GM19193 (cell line): Measurements from ENCODE around the gene FLAD1.

Source experiments
- POLR2A ChIP-seq: IDR thresholded peaks from 4 replicates; pipeline ENCODE4 v1.6.1; 2011; ENCODE audit not compliant: insufficient read depth, insufficient read length; ENCODE audit errors: extremely low read depth

Gene FLAD1

DNA sequence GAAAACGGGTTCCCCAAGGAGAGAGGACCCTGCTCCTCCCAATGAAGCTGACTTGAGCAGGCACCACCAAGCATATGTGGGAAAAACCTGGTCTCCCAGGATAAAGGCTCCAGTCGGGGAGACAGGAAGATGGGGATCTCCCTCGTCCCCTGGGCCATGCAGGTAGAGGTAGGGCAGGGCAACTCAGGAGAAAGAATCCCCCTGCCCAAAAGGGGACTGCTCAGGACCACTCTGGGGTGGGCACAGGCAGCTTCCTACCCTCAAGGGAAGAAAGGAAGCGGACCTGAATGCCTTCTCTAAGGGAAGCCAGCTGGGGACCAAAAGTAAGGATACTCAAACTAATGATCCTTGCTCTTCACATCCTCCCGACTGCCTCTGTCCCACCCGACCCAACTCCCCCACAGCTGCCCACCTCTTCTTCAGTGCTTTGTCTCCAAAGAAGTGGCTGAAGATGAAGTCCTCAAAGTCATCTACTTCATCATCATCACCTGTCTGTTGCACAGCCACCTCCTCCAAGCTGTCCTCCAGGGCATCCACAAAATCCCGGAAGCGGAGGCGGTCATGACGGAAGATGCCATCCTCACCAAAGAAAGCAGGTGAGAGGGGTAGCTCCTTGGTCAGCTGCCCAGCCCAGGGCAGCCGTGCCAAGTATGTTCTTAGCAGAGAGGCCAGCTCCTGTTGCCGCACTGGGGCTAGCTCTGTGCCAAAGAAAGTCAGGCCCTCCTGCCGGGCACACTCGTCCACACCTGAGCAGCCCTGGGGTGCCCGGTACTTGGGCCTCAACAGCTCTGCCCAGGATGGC lies 37.8 kb upstream of the FLAD1 start:
- TF ChIP-seq POLR2A: no peak

- no peak for TF ChIP-seq POLR2A
These were observed 36.9 kb upstream of the FLAD1 start for GRCh38 chr1:154945962-154946850.

- no peak for TF ChIP-seq POLR2A
These were observed 35.1 kb upstream of the FLAD1 start for GRCh38 chr1:154948079-154948478.

GRCh38 chr1:154951901-154952657 lies 31.1 kb upstream of the FLAD1 start:
- no peak for TF ChIP-seq POLR2A

- no peak for TF ChIP-seq POLR2A
These were observed 30.5 kb upstream of the FLAD1 start for GRCh38 chr1:154952664-154953063.

- no peak for TF ChIP-seq POLR2A
These were observed 29.5 kb upstream of the FLAD1 start for GRCh38 chr1:154953611-154954038.

DNA sequence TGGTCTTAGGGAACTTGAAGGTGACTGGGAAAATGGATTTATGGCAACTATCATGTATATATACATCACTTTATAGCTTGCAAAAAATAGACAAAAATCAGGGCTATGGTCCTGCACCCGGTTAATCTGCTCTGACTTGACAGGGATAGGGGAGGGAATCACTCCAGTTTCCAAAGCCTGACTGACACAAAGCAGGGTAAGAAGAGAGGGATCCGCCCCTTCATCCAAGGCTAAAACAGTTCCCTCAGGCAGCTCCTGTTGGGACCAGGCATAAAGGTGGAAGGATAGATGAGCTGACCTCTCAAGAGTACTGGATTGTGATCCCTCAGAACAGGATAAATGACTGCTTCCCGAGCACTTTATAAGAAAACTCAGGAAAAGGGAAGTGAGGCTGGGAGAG lies 28.6 kb upstream of the FLAD1 start:
- no peak for TF ChIP-seq POLR2A

- peak; percentile 42 for TF ChIP-seq POLR2A
These were observed 28.0 kb upstream of the FLAD1 start for GRCh38 chr1:154955039-154955717.

DNA sequence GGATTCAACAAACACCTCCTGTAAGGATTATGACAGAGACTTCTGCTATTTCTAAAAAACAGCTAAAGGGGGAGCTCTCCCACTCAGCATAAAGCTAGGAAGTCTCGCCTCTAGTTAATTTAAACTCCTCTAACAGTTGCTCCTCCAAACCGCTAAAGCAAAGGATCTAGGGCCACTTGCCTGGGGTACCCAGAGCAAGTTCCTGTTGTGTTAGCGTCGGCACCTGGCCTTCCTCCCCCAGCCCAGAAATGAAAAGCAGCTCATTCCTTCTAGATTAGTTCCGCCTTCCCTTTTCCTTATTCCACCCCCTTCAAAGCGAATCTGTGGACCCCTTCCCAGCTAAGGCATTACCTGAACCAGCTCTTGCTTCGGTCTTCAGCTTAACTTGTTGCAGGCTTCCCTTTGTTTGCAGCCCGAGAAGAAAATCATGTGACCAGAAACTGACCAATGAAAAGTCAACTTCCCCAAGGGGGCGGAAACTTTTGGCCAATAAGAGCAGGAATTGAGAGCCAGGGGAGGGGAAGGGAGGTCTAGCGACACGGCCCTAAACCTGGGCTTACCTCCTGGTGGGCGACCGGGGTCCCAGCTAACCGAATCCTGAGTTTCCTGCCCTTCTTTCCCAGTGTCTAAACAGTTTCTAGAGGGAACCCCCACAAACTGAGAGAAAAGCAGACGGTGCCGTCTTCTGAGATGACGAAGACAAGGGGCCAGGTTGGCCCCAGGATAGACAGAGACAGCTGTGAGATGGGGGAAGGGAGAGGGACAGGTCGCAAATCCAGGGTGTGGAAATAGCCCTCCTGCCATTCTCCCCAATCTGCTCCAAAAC lies 27.2 kb upstream of the FLAD1 start, which contains the start of gene PBXIP1:
Gene PBXIP1, minus strand, starts transcription at position 382 of the 826 bp plus-strand sequence. CDS start 2,378 bp downstream, outside the sequence.
- TF ChIP-seq POLR2A: no peak

DNA sequence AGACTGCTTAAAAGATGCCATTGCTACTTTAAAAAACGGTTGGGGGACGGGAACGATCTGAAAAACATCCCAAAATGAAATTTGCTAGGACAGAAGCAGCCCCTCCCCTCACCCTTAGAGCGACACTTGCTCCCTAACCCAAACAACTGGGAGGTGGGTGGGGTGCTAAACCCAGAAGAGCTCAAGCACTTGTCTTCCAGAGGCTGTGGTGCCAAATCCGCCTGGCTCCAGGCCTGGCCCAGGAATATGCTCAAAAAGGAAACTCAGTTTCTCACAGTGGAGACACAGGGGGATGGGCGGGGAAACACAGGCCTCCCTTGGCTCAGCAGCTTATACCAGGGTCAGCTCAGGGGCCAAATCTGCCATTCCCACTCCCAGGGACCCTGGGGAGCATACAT lies 26.6 kb upstream of the FLAD1 start:
- no peak for TF ChIP-seq POLR2A

GRCh38 chr1:154957091-154957657 lies 26.0 kb upstream of the FLAD1 start:
- no peak for TF ChIP-seq POLR2A

- no peak for TF ChIP-seq POLR2A
These were observed 25.1 kb upstream of the FLAD1 start for GRCh38 chr1:154958036-154958435.
